Lower leg skin (tissue), 4 donors: ENCODE data around the gene CDKL4. TPM values are rescaled to one million over a fixed set of nuclear protein-coding genes. Genes with fewer than 3 reads are reported as not detected.

Experiments used
- DNase-seq, 2 donors: peaks; one replicate each; pipeline ENCODE4 v3.0.0-alpha.2; 2019; ENCODE audit warnings: low spot score in 2 of 2
- H3K4me3 ChIP-seq: fragments of 200-600 bp; sonication (generic); 2 replicates; pipeline ENCODE4 v1.5.1; 2017; ENCODE audit warnings: mild to moderate bottlenecking, low read depth; ENCODE audit not compliant: poor library complexity, severe bottlenecking
- CTCF ChIP-seq, 3 donors: fragments of 450-650 bp; IDR thresholded peaks; one replicate each; pipeline ENCODE4 v1.5.1; 2016; ENCODE audit warnings: antibody characterized with exemption in 3 of 3, mild to moderate bottlenecking in 3 of 3, moderate library complexity in 2 of 3
- POLR2A ChIP-seq, 2 donors: fragments of 450-650 bp; IDR thresholded peaks; one replicate each; pipeline ENCODE4 v1.6.1; 2016 to 2017; ENCODE audit warnings: antibody characterized with exemption in 2 of 2, mild to moderate bottlenecking in 1 of 2, moderate library complexity in 1 of 2
- WGBS, 2 donors: methylation state at CpG; one replicate each; pipeline ENCODE4 v1.1.5; 2018; 5-methylcytosine and 5-hydroxymethylcytosine counted together
- intact Hi-C: fragments of 100-400 bp; cut with DNase I; formaldehyde crosslinking; loops from one replicate; pipeline ENCODE4 v1.15.0; 2023; ENCODE audit warnings: low total_unique reads
- total RNA-seq, 4 donors: library from RNA; depleted of rRNA; stranded (reverse); fragments of >200 nt; gene quantifications; one replicate each; pipeline ENCODE4 v1.1.0, GENCODE V29; 2016

Gene CDKL4
- total RNA-seq, 4 donors from 2014 or later: 0.74 to 1.1 TPM; not detected in 2

GRCh38 chr2:39227628-39228412 is 15.9 kb downstream of the CDKL4 start:
- H3K4me3 ChIP-seq: no peak overlapping the region
- intact Hi-C loops: loop anchor here (5.0 kb wide), 1 partner anchor 166 kb away; no protein-coding TSS in a partner anchor
- DNase-seq: peak; percentile 64 to 95
- WGBS, 2 donors: 22 to 25% methylated on average over 9 of the region's 9 CpGs
- TF ChIP-seq POLR2A (IDR thresholded peaks at IDR 0.05) (no peak), CTCF (IDR thresholded peaks at IDR 0.05) (peak in 1 of 3 donors; percentile 72)

DNA sequence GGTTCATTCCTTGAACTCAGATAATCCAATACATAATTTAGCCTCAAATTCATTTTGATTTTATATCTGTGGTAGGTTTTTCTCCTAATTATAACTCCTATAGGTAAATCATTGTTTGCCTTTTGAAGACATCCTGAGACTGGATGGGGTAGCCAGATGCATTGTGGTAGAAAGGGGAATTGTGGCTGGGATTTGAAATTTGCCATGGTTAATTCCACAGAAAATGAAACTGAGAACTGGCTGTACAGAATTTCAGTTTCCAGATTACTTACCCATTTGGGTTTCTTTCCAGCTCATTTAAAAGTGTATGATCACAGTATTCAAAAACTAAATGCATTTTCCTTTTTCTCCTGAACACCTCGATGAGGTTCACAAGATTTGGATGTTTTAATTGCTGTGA is 18.2 kb downstream of the CDKL4 start:
- WGBS, 2 donors: 87 to 95% methylated on average over 1 of the region's 1 CpG
- no peak for DNase-seq
- no peak for TF ChIP-seq POLR2A (IDR thresholded peaks at IDR 0.05)
- no peak for TF ChIP-seq CTCF (IDR thresholded peaks at IDR 0.05)
- no peak overlapping the region for H3K4me3 ChIP-seq
- intact Hi-C loops: loop anchor here (5.0 kb wide), 1 partner anchor 163 kb away; no protein-coding TSS in a partner anchor

GRCh38 chr2:39223909-39224308 is 19.9 kb downstream of the CDKL4 start:
- TF ChIP-seq POLR2A (IDR thresholded peaks at IDR 0.05) (no peak), CTCF (IDR thresholded peaks at IDR 0.05) (no peak)
- no peak overlapping the region for H3K4me3 ChIP-seq
- DNase-seq: no peak
- 89 to 95% methylated on average over 1 of the region's 1 CpG for WGBS, 2 donors
- intact Hi-C loops: no loop called here

DNA sequence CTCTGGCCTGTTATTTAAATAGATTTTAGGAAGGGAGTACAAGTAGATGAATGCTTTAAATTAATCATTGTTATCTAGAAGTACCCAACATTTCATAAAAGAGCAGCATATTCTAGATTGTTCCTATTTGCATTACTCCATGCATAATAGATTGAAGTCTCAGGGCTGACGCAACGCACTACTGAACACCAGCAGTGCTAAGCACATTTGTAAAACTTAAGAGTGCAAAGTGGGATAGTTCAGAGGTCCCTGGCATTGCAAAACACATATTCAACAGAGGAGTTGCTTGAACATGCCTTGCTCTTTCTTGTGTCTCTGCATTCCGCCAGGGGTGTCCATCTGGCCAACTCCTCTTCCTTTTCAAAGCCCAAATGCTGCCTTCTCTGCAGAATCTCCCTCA is 22.3 kb downstream of the CDKL4 start:
- WGBS, 2 donors: 93 to 97% methylated on average over 3 of the region's 3 CpGs
- intact Hi-C loops: no loop called here
- no peak for TF ChIP-seq CTCF (IDR thresholded peaks at IDR 0.05)
- no peak for TF ChIP-seq POLR2A (IDR thresholded peaks at IDR 0.05)
- DNase-seq: no peak
- H3K4me3 ChIP-seq: no peak overlapping the region

GRCh38 chr2:39220136-39220535 is 23.6 kb downstream of the CDKL4 start:
- DNase-seq: no peak
- 85 to 91% methylated on average over 2 of the region's 2 CpGs for WGBS, 2 donors
- no peak overlapping the region for H3K4me3 ChIP-seq
- intact Hi-C loops: no loop called here
- TF ChIP-seq CTCF (IDR thresholded peaks at IDR 0.05): no peak

GRCh38 chr2:39218391-39218790 is 25.4 kb downstream of the CDKL4 start:
- DNase-seq: no peak
- 90 to 93% methylated on average over 5 of the region's 5 CpGs for WGBS, 2 donors
- TF ChIP-seq POLR2A (IDR thresholded peaks at IDR 0.05): no peak
- no peak for TF ChIP-seq CTCF (IDR thresholded peaks at IDR 0.05)
- no peak overlapping the region for H3K4me3 ChIP-seq
- intact Hi-C loops: no loop called here
